Measurements from ENCODE around the gene EEF1AKMT1. TPM values are rescaled to one million over a fixed set of nuclear protein-coding genes. Genes with fewer than 3 reads are reported as not detected.

The EEF1AKMT1 gene
- total RNA-seq, 2 donors from 2014 or later, result 7.6 to 8.1 TPM

GRCh38 chr13:20719783-20720182 lies 54.0 kb downstream of the EEF1AKMT1 start:
- 89 to 94% methylated on average over 10 to 13 of the region's 13 CpGs for WGBS, 2 experiments (ENCODE audit: insufficient coverage in 1 of 2, insufficient read length in 1 of 2)
- Mint-ChIP-seq H3K4me3 (no peak overlapping the region), H3K9me3 (no peaks in the 10 kb centered on the region), H3K27ac (no peak overlapping the region), H3K4me1 (no peaks in the 10 kb centered on the region), H3K36me3 (ENCODE audit: low read depth) (no peaks in the 10 kb centered on the region), H3K27me3 (ENCODE audit: insufficient read depth) (peaks cover 11% of the 10 kb centered on the region)
- no peak for TF ChIP-seq CTCF (conservative IDR thresholded peaks at IDR 0.05)
- Histone ChIP-seq H3K4me3 (ENCODE audit: low read length) (no peak overlapping the region), H3K9ac (ENCODE audit: extremely low read depth, low read length, poor library complexity, severe bottlenecking) (no peak overlapping the region), H3K36me3 (ENCODE audit: control insufficient read depth, insufficient read depth, low read length) (no peaks in the 10 kb centered on the region), H3K27me3 (ENCODE audit: control insufficient read depth, insufficient read depth, low read length, poor library complexity, severe bottlenecking) (peaks cover 30% of the 10 kb centered on the region), H3K27ac (ENCODE audit: low read depth, low read length) (no peak overlapping the region), H3K4me1 (ENCODE audit: control insufficient read depth, insufficient read depth, low read length) (peaks cover 10% of the 10 kb centered on the region), H3K9me3 (ENCODE audit: control insufficient read depth, low read length) (no peaks in the 10 kb centered on the region)
- DNase-seq, result no peak

GRCh38 chr13:20718958-20719566 lies 54.7 kb downstream of the EEF1AKMT1 start:
- Mint-ChIP-seq H3K9me3 (no peaks in the 10 kb centered on the region), H3K27me3 (ENCODE audit: insufficient read depth) (peaks cover 11% of the 10 kb centered on the region), H3K27ac (no peak overlapping the region), H3K36me3 (ENCODE audit: low read depth) (no peaks in the 10 kb centered on the region), H3K4me1 (peaks cover under 1% of the 10 kb centered on the region), H3K4me3 (no peak overlapping the region)
- WGBS, 2 experiments (ENCODE audit: insufficient coverage in 1 of 2, insufficient read length in 1 of 2), result 88 to 89% methylated on average over 3 to 12 of the region's 12 CpGs
- Histone ChIP-seq H3K4me3 (ENCODE audit: low read length) (no peak overlapping the region), H3K4me1 (ENCODE audit: control insufficient read depth, insufficient read depth, low read length) (peaks cover 10% of the 10 kb centered on the region), H3K36me3 (ENCODE audit: control insufficient read depth, insufficient read depth, low read length) (no peaks in the 10 kb centered on the region), H3K27me3 (ENCODE audit: control insufficient read depth, insufficient read depth, low read length, poor library complexity, severe bottlenecking) (peaks cover 30% of the 10 kb centered on the region), H3K9ac (ENCODE audit: extremely low read depth, low read length, poor library complexity, severe bottlenecking) (no peak overlapping the region), H3K27ac (ENCODE audit: low read depth, low read length) (no peak overlapping the region), H3K9me3 (ENCODE audit: control insufficient read depth, low read length) (no peaks in the 10 kb centered on the region)
- no peak for TF ChIP-seq CTCF (conservative IDR thresholded peaks at IDR 0.05)
- DNase-seq, result no peak

- H3K4me3 Mint-ChIP-seq, result no peak overlapping the region
- H3K36me3 Mint-ChIP-seq (ENCODE audit: low read depth), result no peaks in the 10 kb centered on the region
- DNase-seq, result no peak
- no peaks in the 10 kb centered on the region for H3K36me3 ChIP-seq (ENCODE audit: control insufficient read depth, insufficient read depth, low read length)
- no peak for TF ChIP-seq CTCF (conservative IDR thresholded peaks at IDR 0.05)
- no peak overlapping the region for H3K9ac ChIP-seq (ENCODE audit: extremely low read depth, low read length, poor library complexity, severe bottlenecking)
- peaks cover 30% of the 10 kb centered on the region for H3K27me3 ChIP-seq (ENCODE audit: control insufficient read depth, insufficient read depth, low read length, poor library complexity, severe bottlenecking)
- no peaks in the 10 kb centered on the region for H3K9me3 ChIP-seq (ENCODE audit: control insufficient read depth, low read length)
- peaks cover 9% of the 10 kb centered on the region for H3K4me1 Mint-ChIP-seq
- no peak overlapping the region for H3K4me3 ChIP-seq (ENCODE audit: low read length)
- WGBS, 2 experiments (ENCODE audit: insufficient coverage in 1 of 2, insufficient read length in 1 of 2), result 91 to 96% methylated on average over 23 to 44 of the region's 44 CpGs
- H3K27me3 Mint-ChIP-seq (ENCODE audit: insufficient read depth), result peaks cover 17% of the 10 kb centered on the region
- no peaks in the 10 kb centered on the region for H3K9me3 Mint-ChIP-seq
- H3K27ac Mint-ChIP-seq, result no peak overlapping the region
- H3K27ac ChIP-seq (ENCODE audit: low read depth, low read length), result no peak overlapping the region
- peaks cover 10% of the 10 kb centered on the region for H3K4me1 ChIP-seq (ENCODE audit: control insufficient read depth, insufficient read depth, low read length)
These were observed 55.9 kb downstream of the EEF1AKMT1 start for GRCh38 chr13:20717581-20718542.
